Naive thymus-derived CD4-positive, alpha-beta T cell (primary cell): ENCODE data around the gene OR2Y1. TPM values are rescaled to one million over a fixed set of nuclear protein-coding genes. Genes with fewer than 3 reads are reported as not detected.
"Not testable (repeated sequence)": the region's sequence is repeated elsewhere in the genome, so short reads cannot be mapped to it uniquely, and the experiment has no call there.

Experiments
- ATAC-seq: fragments of 150-1000 bp; cut with Tn5 transposase; 2 replicates; pipeline ENCODE4 v1.10.0; 2021; ENCODE audit warnings: mild to moderate bottlenecking, moderate library complexity
- CTCF ChIA-PET: fragments of 350-600 bp; sonication (Branson Sonifier 250); formaldehyde crosslinking; loops from one replicate; lab custom pipeline; 2021; ENCODE audit warnings: antibody characterized with exemption; lab: Charles Lee
- POLR2A ChIA-PET: fragments of 350-600 bp; sonication (Branson Sonifier 250); formaldehyde crosslinking; loops from one replicate; lab custom pipeline; 2021; ENCODE audit warnings: antibody characterized with exemption, inconsistent platforms; lab: Charles Lee
- DNase-seq, 9 donors: peaks; one replicate each; pipeline versions ENCODE4 v3.0.0 to v3.0.0-alpha.2; 2020 to 2022; ENCODE audit warnings: mixed read lengths in 1 of 9
- H3K27ac ChIP-seq: one replicate; pipeline ENCODE4 v1.7.0; 2013; ENCODE audit warnings: mild to moderate bottlenecking, low read depth, low read length, moderate library complexity
- H3K27me3 ChIP-seq, 2 donors: one replicate each; pipeline ENCODE4 v1.7.0; 2013; ENCODE audit warnings: low read length in 2 of 2, mild to moderate bottlenecking in 2 of 2, moderate library complexity in 2 of 2; ENCODE audit not compliant: control insufficient read depth in 2 of 2, insufficient read depth in 2 of 2
- H3K36me3 ChIP-seq, 3 experiments: 1 replicate in 2 of 3; 2 replicates in 1 of 3; pipeline ENCODE4 v1.7.0; 2013; ENCODE audit warnings: low read length in 3 of 3, mild to moderate bottlenecking in 3 of 3, moderate library complexity in 1 of 3; ENCODE audit not compliant: insufficient read depth in 3 of 3, control insufficient read depth in 2 of 3
- H3K4me1 ChIP-seq, 2 donors: one replicate each; pipeline ENCODE4 v1.7.0; 2013; ENCODE audit warnings: low read length in 2 of 2, mild to moderate bottlenecking in 2 of 2, moderate library complexity in 1 of 2; ENCODE audit not compliant: control insufficient read depth in 2 of 2, insufficient read depth in 2 of 2
- H3K4me3 ChIP-seq: 2 replicates; pipeline ENCODE4 v1.7.0; 2013; ENCODE audit warnings: mild to moderate bottlenecking, low read length
- H3K9me3 ChIP-seq, 3 experiments: 1 replicate in 2 of 3; 2 replicates in 1 of 3; pipeline ENCODE4 v1.7.0; 2013; ENCODE audit warnings: low read length in 3 of 3; ENCODE audit not compliant: control insufficient read depth in 2 of 3
- H3K27ac Mint-ChIP-seq, 9 donors: one replicate each; pipeline ENCODE4 v1.8.0; 2020 to 2022; ENCODE audit warnings: mixed read lengths in 9 of 9, mild to moderate bottlenecking in 8 of 9, moderate library complexity in 5 of 9, inconsistent platforms in 2 of 9
- H3K27me3 Mint-ChIP-seq, 5 donors: one replicate each; pipeline ENCODE4 v1.8.0; 2021 to 2022; ENCODE audit warnings: mixed read lengths in 5 of 5, mild to moderate bottlenecking in 1 of 5
- H3K36me3 Mint-ChIP-seq, 5 donors: one replicate each; pipeline ENCODE4 v1.8.0; 2020 to 2022; ENCODE audit warnings: mixed read lengths in 5 of 5, mild to moderate bottlenecking in 3 of 5, inconsistent platforms in 1 of 5
- H3K4me1 Mint-ChIP-seq, 7 donors: one replicate each; pipeline ENCODE4 v1.8.0; 2020 to 2022; ENCODE audit warnings: mixed read lengths in 7 of 7, mild to moderate bottlenecking in 3 of 7, inconsistent platforms in 1 of 7
- H3K4me3 Mint-ChIP-seq, 10 donors: one replicate each; pipeline ENCODE4 v1.8.0; 2020 to 2022; ENCODE audit warnings: mild to moderate bottlenecking in 10 of 10, mixed read lengths in 10 of 10, moderate library complexity in 6 of 10, inconsistent platforms in 2 of 10
- H3K9me3 Mint-ChIP-seq, 11 donors: one replicate each; pipeline ENCODE4 v1.8.0; 2020 to 2022; ENCODE audit warnings: mixed read lengths in 11 of 11, mild to moderate bottlenecking in 4 of 11, inconsistent platforms in 1 of 11, moderate library complexity in 1 of 11
- intact Hi-C, 2 donors: fragments of 100-400 bp; cut with micrococcal nuclease; formaldehyde crosslinking; loops; one replicate each; pipeline ENCODE4 v1.15.1; 2023
- polyA plus RNA-seq, 2 donors: library from polyadenylated mRNA; unstranded; fragments of 300-500 nt; fragmentation: Illumina TruSeq; gene quantifications; one replicate each; pipeline ENCODE4 v1.2.3, GENCODE V29; 2021
- total RNA-seq, 6 experiments: library from RNA in 5 of 6; stranded (reverse) in 5 of 6; gene quantifications; 1 replicate in 5 of 6; 2 replicates in 1 of 6; pipeline ENCODE4 v1.2.3 and lab custom pipeline; 2021 to 2026

OR2Y1 gene
- total and polyA plus RNA-seq, 7 experiments from 2014 or later: not detected

GRCh38 chr5:180785121-180785781 is 45.4 kb upstream of the OR2Y1 start:
- intact Hi-C loops: loop anchor here in 1 of 2 donors (2.0 kb wide), 1 partner anchor 18 kb away; the partner anchor contains the start of gene MGAT1
- Mint-ChIP-seq H3K36me3 (peaks cover 0 to 11% (median 0%) of the 10 kb centered on the region in 5 donors), H3K27ac (peak overlapping the region; percentile 23 to 94 (median 81)), H3K4me1 (peaks cover 24 to 65% (median 52%) of the 10 kb centered on the region in 7 donors), H3K9me3 (no peaks in the 10 kb centered on the region), H3K27me3 (no peaks in the 10 kb centered on the region), H3K4me3 (no peak overlapping the region)
- Histone ChIP-seq H3K36me3 (peaks cover 0 to 21% (median 0%) of the 10 kb centered on the region in 3 experiments), H3K27ac (peak overlapping the region; percentile 27), H3K4me3 (no peak overlapping the region), H3K27me3 (no peaks in the 10 kb centered on the region), H3K9me3 (no peaks in the 10 kb centered on the region), H3K4me1 (peaks cover 0 to 7% of the 10 kb centered on the region in 2 donors)
- ATAC-seq (no peak), DNase-seq (no peak)
- POLR2A ChIA-PET: interaction anchor here (1.4 to 2.3 kb wide), 7 partner anchors 10 to 84 kb away, joined by 3 to 10 read pairs (median 5); no protein-coding TSS in a partner anchor
- CTCF ChIA-PET: interaction anchor here (1.0 to 2.5 kb wide), 5 partner anchors 10 to 375 kb away, joined by 3 to 9 read pairs (median 6); no protein-coding TSS in a partner anchor

GRCh38 chr5:180784497-180785097 is 44.7 kb upstream of the OR2Y1 start:
- Mint-ChIP-seq H3K27me3 (no peaks in the 10 kb centered on the region), H3K4me3 (no peak overlapping the region), H3K27ac (peak overlapping the region in 6 of 9 donors; percentile 8 to 76 (median 33)), H3K9me3 (no peaks in the 10 kb centered on the region), H3K4me1 (peaks cover 23 to 58% (median 46%) of the 10 kb centered on the region in 7 donors), H3K36me3 (peaks cover 0 to 9% (median 0%) of the 10 kb centered on the region in 5 donors)
- ATAC-seq (peak; percentile 87), DNase-seq (peak; percentile 45 to 78 (median 65))
- Histone ChIP-seq H3K9me3 (no peaks in the 10 kb centered on the region), H3K36me3 (peaks cover 0 to 15% (median 0%) of the 10 kb centered on the region in 3 experiments), H3K4me1 (peaks cover 0 to 7% of the 10 kb centered on the region in 2 donors), H3K4me3 (no peak overlapping the region), H3K27ac (no peak overlapping the region), H3K27me3 (no peaks in the 10 kb centered on the region)
- CTCF ChIA-PET: interaction anchor here (1.0 to 2.5 kb wide), 5 partner anchors 11 to 375 kb away, joined by 3 to 9 read pairs (median 6); no protein-coding TSS in a partner anchor
- POLR2A ChIA-PET: interaction anchor here (1.4 to 2.3 kb wide), 6 partner anchors 10 to 84 kb away, joined by 3 to 10 read pairs (median 5); no protein-coding TSS in a partner anchor
- intact Hi-C loops: loop anchor here (1.0 to 5.0 kb wide), 8 partner anchors 18 to 375 kb away; partner anchors contain the start of genes ZFP62 (in 2 of the 2) and MGAT1 (in 1 of the 2)

GRCh38 chr5:180783340-180784052 is 43.6 kb upstream of the OR2Y1 start:
- no peak overlapping the region for H3K4me3 Mint-ChIP-seq
- intact Hi-C loops: loop anchor here (1.0 to 5.0 kb wide), 8 partner anchors 19 to 376 kb away; partner anchors contain the start of genes ZFP62 (in 2 of the 2) and MGAT1 (in 1 of the 2)
- no peak for ATAC-seq
- peaks cover 0 to 9% (median 0%) of the 10 kb centered on the region in 5 donors for H3K36me3 Mint-ChIP-seq
- Histone ChIP-seq H3K36me3 (peaks cover 0 to 10% (median 0%) of the 10 kb centered on the region in 3 experiments), H3K9me3 (no peaks in the 10 kb centered on the region), H3K27me3 (no peaks in the 10 kb centered on the region), H3K4me1 (peaks cover 0 to 7% of the 10 kb centered on the region in 2 donors), H3K4me3 (no peak overlapping the region), H3K27ac (no peak overlapping the region)
- peaks cover 23 to 58% (median 46%) of the 10 kb centered on the region in 7 donors for H3K4me1 Mint-ChIP-seq
- H3K27ac Mint-ChIP-seq: peak overlapping the region in 3 of 9 donors; percentile 12 to 55 (median 50)
- H3K9me3 Mint-ChIP-seq: no peaks in the 10 kb centered on the region
- CTCF ChIA-PET: interaction anchor here (0.6 to 1.8 kb wide), 6 partner anchors 8 to 368 kb away, joined by 3 to 6 read pairs (median 4); no protein-coding TSS in a partner anchor
- POLR2A ChIA-PET: interaction anchor here (1.5 to 1.8 kb wide), 4 partner anchors 27 to 80 kb away, joined by 3 to 7 read pairs (median 4); no protein-coding TSS in a partner anchor
- H3K27me3 Mint-ChIP-seq: no peaks in the 10 kb centered on the region
- DNase-seq: no peak

GRCh38 chr5:180782748-180783147 is 42.9 kb upstream of the OR2Y1 start:
- ChIA-PET POLR2A (interaction anchor here (0.5 to 1.5 kb wide), 2 partner anchors 81 to 134 kb away, joined by 3 to 4 read pairs; no protein-coding TSS in a partner anchor), CTCF (interaction anchor here (0.6 to 1.0 kb wide), 4 partner anchors 9 to 378 kb away, joined by 3 to 6 read pairs (median 4); no protein-coding TSS in a partner anchor)
- H3K9me3 Mint-ChIP-seq: no peaks in the 10 kb centered on the region
- H3K27ac Mint-ChIP-seq: peak overlapping the region in 3 of 9 donors; percentile 3 to 78 (median 26)
- peaks cover 17 to 52% (median 44%) of the 10 kb centered on the region in 7 donors for H3K4me1 Mint-ChIP-seq
- intact Hi-C loops: loop anchor here in 1 of 2 donors (5.0 kb wide), 1 partner anchor 80 kb away; the partner anchor contains the start of gene ZFP62
- no peak for ATAC-seq
- no peak for DNase-seq
- H3K4me3 Mint-ChIP-seq: no peak overlapping the region
- no peaks in the 10 kb centered on the region for H3K9me3 ChIP-seq
- peaks cover 0 to 8% (median 0%) of the 10 kb centered on the region in 5 donors for H3K36me3 Mint-ChIP-seq
- peaks cover 0 to 7% (median 0%) of the 10 kb centered on the region in 3 experiments for H3K36me3 ChIP-seq
- no peak overlapping the region for H3K4me3 ChIP-seq
- no peaks in the 10 kb centered on the region for H3K27me3 Mint-ChIP-seq
- H3K4me1 ChIP-seq: peaks cover 0 to 7% of the 10 kb centered on the region in 2 donors
- H3K27ac ChIP-seq: no peak overlapping the region
- H3K27me3 ChIP-seq: no peaks in the 10 kb centered on the region

- ATAC-seq, H3K4me3 ChIP-seq, POLR2A ChIA-PET, H3K36me3 Mint-ChIP-seq, DNase-seq, H3K9me3 Mint-ChIP-seq, H3K9me3 ChIP-seq, H3K4me3 Mint-ChIP-seq, H3K27me3 ChIP-seq, H3K27me3 Mint-ChIP-seq, H3K27ac ChIP-seq, H3K4me1 ChIP-seq, H3K27ac Mint-ChIP-seq, H3K36me3 ChIP-seq: not testable (repeated sequence)
- intact Hi-C loops: loop anchor here in 1 of 2 donors (5.0 kb wide), 1 partner anchor 80 kb away; the partner anchor contains the start of gene ZFP62
- CTCF ChIA-PET: interaction anchor here (0.7 kb wide), 1 partner anchor 378 kb away, joined by 3 read pairs; no protein-coding TSS in a partner anchor
- peaks cover 12 to 44% (median 36%) of the 10 kb centered on the region in 7 donors for H3K4me1 Mint-ChIP-seq
Measured at GRCh38 chr5:180781900-180782326, 42.1 kb upstream of the OR2Y1 start.
